Measurements from ENCODE around the gene HS2ST1.

- TF ChIP-seq POLR2A (IDR thresholded peaks at IDR 0.05; ENCODE audit: low read depth, low read length) (no peak), HCFC1 (IDR thresholded peaks at IDR 0.05; ENCODE audit: low read length) (no peak), FOS (IDR thresholded peaks at IDR 0.05; ENCODE audit: borderline replicate concordance, extremely low read depth, insufficient read length) (no peak), CHD4 (IDR thresholded peaks at IDR 0.05) (no peak), BHLHE40 (IDR thresholded peaks at IDR 0.05; ENCODE audit: borderline replicate concordance in 1 of 2, low read depth in 2 of 2, low read length in 1 of 2) (no peak), TCF12 (IDR thresholded peaks at IDR 0.05; ENCODE audit: low read depth, low read length) (no peak), CTCF (IDR thresholded peaks at IDR 0.05 in 2 of 3, conservative IDR thresholded peaks at IDR 0.05 in 1 of 3; ENCODE audit: control insufficient read depth in 2 of 3, extremely low read depth in 1 of 3, insufficient read depth in 1 of 3, low read depth in 3 of 3, low read length in 3 of 3) (no peak), EZH2 (IDR thresholded peaks at IDR 0.05; ENCODE audit: borderline replicate concordance, control insufficient read depth, low read depth, low read length) (no peak), SPI1 (IDR thresholded peaks at IDR 0.05; ENCODE audit: borderline replicate concordance, insufficient read depth, low read depth, low read length) (no peak)
Observed at GRCh38 chr1:87007323-87007722, 92.9 kb downstream of the HS2ST1 start.
